Naive B cell (primary cell): ENCODE results near the gene MOXD1. TPM values are rescaled to one million over a fixed set of nuclear protein-coding genes. Genes with fewer than 3 reads are reported as not detected.

Source experiments
- ATAC-seq, 2 donors: fragments of 150-1000 bp; cut with Tn5 transposase; 2 replicates each; pipeline ENCODE4 v1.10.0; 2021; ENCODE audit warnings: low read depth in 2 of 2, mild to moderate bottlenecking in 2 of 2, moderate library complexity in 2 of 2
- DNase-seq: peaks from one replicate; pipeline ENCODE4 v3.0.0; 2022
- H3K27ac Mint-ChIP-seq, 6 donors: one replicate each; pipeline ENCODE4 v1.8.0; 2020 to 2022; ENCODE audit warnings: mild to moderate bottlenecking in 6 of 6, mixed read lengths in 6 of 6, moderate library complexity in 5 of 6, inconsistent platforms in 2 of 6
- H3K27me3 Mint-ChIP-seq, 3 donors: one replicate each; pipeline ENCODE4 v1.8.0; 2021 to 2022; ENCODE audit warnings: mixed read lengths in 3 of 3, mild to moderate bottlenecking in 1 of 3
- H3K36me3 Mint-ChIP-seq, 2 donors: one replicate each; pipeline ENCODE4 v1.8.0; 2020 to 2022; ENCODE audit warnings: mixed read lengths in 2 of 2, inconsistent platforms in 1 of 2, mild to moderate bottlenecking in 1 of 2
- H3K4me1 Mint-ChIP-seq, 3 donors: one replicate each; pipeline ENCODE4 v1.8.0; 2020 to 2022; ENCODE audit warnings: mixed read lengths in 3 of 3, inconsistent platforms in 1 of 3, mild to moderate bottlenecking in 1 of 3, moderate library complexity in 1 of 3
- H3K4me3 Mint-ChIP-seq, 8 donors: one replicate each; pipeline ENCODE4 v1.8.0; 2020 to 2022; ENCODE audit warnings: mild to moderate bottlenecking in 8 of 8, mixed read lengths in 8 of 8, moderate library complexity in 8 of 8, inconsistent platforms in 2 of 8
- H3K9me3 Mint-ChIP-seq, 7 donors: one replicate each; pipeline ENCODE4 v1.8.0; 2020 to 2022; ENCODE audit warnings: mixed read lengths in 7 of 7, mild to moderate bottlenecking in 5 of 7, inconsistent platforms in 2 of 7, moderate library complexity in 1 of 7
- polyA plus RNA-seq, 6 donors: library from polyadenylated mRNA; unstranded; fragments of 300-500 nt; fragmentation: Illumina TruSeq; gene quantifications; one replicate each; pipeline ENCODE4 v1.2.3, GENCODE V29; 2021; ENCODE audit warnings: low read depth in 6 of 6

MOXD1 gene
- polyA plus RNA-seq, 6 donors from 2014 or later = 3.8 to 11.4 (median 8.1) TPM

- Mint-ChIP-seq H3K36me3 (peaks cover 0 to 6% of the 10 kb centered on the region in 2 donors), H3K4me1 (no peaks in the 10 kb centered on the region), H3K27ac (no peak overlapping the region), H3K9me3 (peaks cover 0 to 7% (median 0%) of the 10 kb centered on the region in 7 donors), H3K27me3 (peaks cover 6 to 14% (median 12%) of the 10 kb centered on the region in 3 donors), H3K4me3 (no peak overlapping the region)
- DNase-seq (no peak), ATAC-seq (no peak)
Measured at GRCh38 chr6:132256457-132256856, 144.8 kb downstream of the MOXD1 start.

GRCh38 chr6:132253906-132254305 lies 147.4 kb downstream of the MOXD1 start:
- Mint-ChIP-seq H3K27me3 (peaks cover 6 to 12% (median 8%) of the 10 kb centered on the region in 3 donors), H3K9me3 (peaks cover 0 to 7% (median 0%) of the 10 kb centered on the region in 7 donors), H3K4me3 (no peak overlapping the region), H3K36me3 (peaks cover 0 to 6% of the 10 kb centered on the region in 2 donors), H3K27ac (no peak overlapping the region), H3K4me1 (no peaks in the 10 kb centered on the region)
- ATAC-seq (no peak), DNase-seq (no peak)

DNA sequence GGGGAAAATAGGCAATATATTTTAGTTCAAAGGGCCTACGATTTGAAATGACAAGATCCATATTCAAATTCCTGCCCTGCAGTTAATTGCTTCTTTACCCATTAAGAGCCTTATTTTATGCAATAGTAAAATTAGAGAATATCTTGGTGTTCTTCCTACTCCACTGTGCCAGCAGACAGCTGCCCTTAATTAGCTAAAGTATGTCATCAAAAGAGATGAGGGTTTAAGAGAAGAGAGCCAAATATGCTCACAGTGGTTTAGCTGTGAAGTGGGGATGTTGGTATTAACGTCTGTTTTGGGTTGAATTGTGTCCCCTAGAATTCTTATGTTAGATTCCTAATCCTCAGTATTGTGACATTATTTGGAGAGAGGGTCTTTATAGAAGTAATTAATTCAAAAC lies 148.1 kb downstream of the MOXD1 start:
- Mint-ChIP-seq H3K4me3 (no peak overlapping the region), H3K27me3 (peaks cover 6 to 12% (median 11%) of the 10 kb centered on the region in 3 donors), H3K4me1 (no peaks in the 10 kb centered on the region), H3K27ac (no peak overlapping the region), H3K9me3 (peaks cover 0 to 7% (median 0%) of the 10 kb centered on the region in 7 donors), H3K36me3 (peaks cover 0 to 6% of the 10 kb centered on the region in 2 donors)
- ATAC-seq (no peak), DNase-seq (no peak)

- Mint-ChIP-seq H3K4me1 (no peaks in the 10 kb centered on the region), H3K36me3 (peaks cover 0 to 6% of the 10 kb centered on the region in 2 donors), H3K27ac (no peak overlapping the region), H3K27me3 (peaks cover 6 to 18% (median 12%) of the 10 kb centered on the region in 3 donors), H3K9me3 (peaks cover 0 to 7% (median 0%) of the 10 kb centered on the region in 7 donors), H3K4me3 (no peak overlapping the region)
- ATAC-seq (no peak), DNase-seq (no peak)
Measured at GRCh38 chr6:132252113-132252512, 149.2 kb downstream of the MOXD1 start.

DNA sequence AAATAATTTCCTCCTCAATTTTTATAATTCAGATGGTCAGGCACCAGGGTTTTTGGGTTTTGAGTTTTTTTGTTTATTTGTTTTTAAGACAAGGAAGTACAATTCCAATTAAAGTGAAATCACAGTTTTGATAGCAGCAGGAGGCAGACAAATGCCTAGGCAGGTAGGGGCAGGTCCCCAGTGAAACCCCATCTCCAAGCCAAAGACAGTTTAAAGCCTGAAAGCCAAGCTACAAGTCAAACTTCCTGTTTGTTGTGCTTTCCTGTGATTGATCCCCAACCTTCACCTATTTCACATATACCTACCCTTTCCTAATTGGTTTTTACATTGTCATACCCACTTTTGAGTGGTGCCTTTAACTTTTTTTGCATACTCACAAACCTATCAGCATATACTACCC lies 149.6 kb downstream of the MOXD1 start:
- Mint-ChIP-seq H3K4me3 (no peak overlapping the region), H3K27ac (no peak overlapping the region), H3K27me3 (peaks cover 6 to 18% (median 12%) of the 10 kb centered on the region in 3 donors), H3K9me3 (peaks cover 0 to 7% (median 0%) of the 10 kb centered on the region in 7 donors), H3K36me3 (peaks cover 0 to 6% of the 10 kb centered on the region in 2 donors), H3K4me1 (no peaks in the 10 kb centered on the region)
- ATAC-seq (no peak), DNase-seq (no peak)

- Mint-ChIP-seq H3K4me3 (no peak overlapping the region), H3K27me3 (peaks cover 0 to 10% (median 6%) of the 10 kb centered on the region in 3 donors), H3K4me1 (no peaks in the 10 kb centered on the region), H3K9me3 (peaks cover 0 to 7% (median 0%) of the 10 kb centered on the region in 7 donors), H3K36me3 (peaks cover 0 to 6% of the 10 kb centered on the region in 2 donors), H3K27ac (no peak overlapping the region)
- ATAC-seq (no peak), DNase-seq (no peak)
Measured at GRCh38 chr6:132247381-132248159, 153.7 kb downstream of the MOXD1 start.

- H3K36me3 Mint-ChIP-seq = peaks cover 0 to 1% of the 10 kb centered on the region in 2 donors
- no peak overlapping the region for H3K27ac Mint-ChIP-seq
- ATAC-seq (no peak), DNase-seq (no peak)
- H3K4me3 Mint-ChIP-seq = no peak overlapping the region
- peaks cover 0 to 2% (median 0%) of the 10 kb centered on the region in 7 donors for H3K9me3 Mint-ChIP-seq
- H3K27me3 Mint-ChIP-seq = peaks cover 0 to 10% (median 1%) of the 10 kb centered on the region in 3 donors
- no peaks in the 10 kb centered on the region for H3K4me1 Mint-ChIP-seq
Measured at GRCh38 chr6:132246632-132247270, 154.5 kb downstream of the MOXD1 start.

GRCh38 chr6:132246120-132246617 lies 155.1 kb downstream of the MOXD1 start:
- Mint-ChIP-seq H3K27ac (no peak overlapping the region), H3K4me3 (no peak overlapping the region), H3K36me3 (no peaks in the 10 kb centered on the region), H3K9me3 (no peaks in the 10 kb centered on the region), H3K4me1 (peaks cover under 1 to 3% (median 1%) of the 10 kb centered on the region in 3 donors), H3K27me3 (peaks cover 0 to 10% (median 0%) of the 10 kb centered on the region in 3 donors)
- DNase-seq (no peak), ATAC-seq (no peak)

Other genes with a start within 250 kb of the MOXD1 start
- gene STX7, start 111.6 kb upstream of the MOXD1 start, polyA plus RNA-seq = 100 to 1,000 TPM; 141 to 257 (median 207) TPM
- not detected for gene TAAR9, start 136.8 kb upstream of the MOXD1 start, polyA plus RNA-seq
- gene TAAR8, start 151.2 kb upstream of the MOXD1 start, polyA plus RNA-seq = not detected
- not detected for gene TAAR6, start 168.8 kb upstream of the MOXD1 start, polyA plus RNA-seq
- not detected for gene TAAR5, start 188.3 kb upstream of the MOXD1 start, polyA plus RNA-seq
- not detected for gene TAAR2, start 222.8 kb upstream of the MOXD1 start, polyA plus RNA-seq